Osteoblast (primary cell): ENCODE results near the gene KCNF1. TPM values are rescaled to one million over a fixed set of nuclear protein-coding genes. Genes with fewer than 3 reads are reported as not detected.

Experiments
- DNase-seq: peaks from one replicate; pipeline ENCODE4 v3.0.0; 2011; ENCODE audit warnings: low spot score, mixed read lengths; ENCODE audit not compliant: insufficient read length; ENCODE audit errors: missing footprints
- H2AFZ ChIP-seq: 2 replicates; pipeline ENCODE4 v1.6.0; 2011; ENCODE audit warnings: mild to moderate bottlenecking, low read length
- H3K27ac ChIP-seq: 2 replicates; pipeline ENCODE4 v1.5.1; 2011; ENCODE audit warnings: mild to moderate bottlenecking, low read depth, low read length, moderate library complexity
- H3K27me3 ChIP-seq: 2 replicates; pipeline ENCODE4 v1.6.0; 2012; ENCODE audit warnings: mild to moderate bottlenecking, control low read depth, inconsistent platforms, low read length, moderate library complexity; ENCODE audit not compliant: insufficient read depth
- H3K36me3 ChIP-seq: 2 replicates; pipeline ENCODE4 v1.5.1; 2011; ENCODE audit warnings: mild to moderate bottlenecking, low read length, control low read depth, moderate library complexity; ENCODE audit not compliant: insufficient read depth
- H3K4me1 ChIP-seq: 2 replicates; pipeline ENCODE4 v1.5.1; 2011; ENCODE audit warnings: mild to moderate bottlenecking, low read length, control low read depth, moderate library complexity; ENCODE audit not compliant: insufficient read depth
- H3K4me2 ChIP-seq: 2 replicates; pipeline ENCODE4 v1.6.0; 2011; ENCODE audit warnings: mild to moderate bottlenecking, low read length; ENCODE audit not compliant: insufficient read depth
- H3K4me3 ChIP-seq: fragments of 200-600 bp; sonication (generic); 3 replicates; pipeline ENCODE4 v1.5.1; 2012; ENCODE audit warnings: mild to moderate bottlenecking, low read length, inconsistent platforms; ENCODE audit not compliant: insufficient read depth
- H3K79me2 ChIP-seq: 2 replicates; pipeline ENCODE4 v1.6.0; 2012; ENCODE audit warnings: mild to moderate bottlenecking, low read length, control low read depth, inconsistent platforms; ENCODE audit not compliant: insufficient read depth
- H3K9me3 ChIP-seq: 2 replicates; pipeline ENCODE4 v1.5.1; 2011; ENCODE audit warnings: low read depth, low read length, control low read depth
- H4K20me1 ChIP-seq: 2 replicates; pipeline ENCODE4 v1.6.0; 2012; ENCODE audit warnings: mild to moderate bottlenecking, low read length, control low read depth; ENCODE audit not compliant: insufficient read depth
- CTCF ChIP-seq: IDR thresholded peaks from 2 replicates; pipeline ENCODE4 v1.5.1; 2011; ENCODE audit warnings: mild to moderate bottlenecking, low read depth, low read length, moderate library complexity; ENCODE audit errors: extremely low read depth
- total RNA-seq: library from RNA; depleted of rRNA; stranded (reverse); fragments of >200 nt; gene quantifications from 2 replicates; pipeline ENCODE4 v1.2.3, GENCODE V29; 2012

The KCNF1 gene
- total RNA-seq, 1 donor, result under 0.01 TPM

GRCh38 chr2:10935366-10935918, 23.7 kb downstream of the KCNF1 start:
- Histone ChIP-seq H3K4me2 (no peak overlapping the region), H3K9me3 (no peaks in the 10 kb centered on the region), H4K20me1 (no peaks in the 10 kb centered on the region), H3K36me3 (no peaks in the 10 kb centered on the region), H3K4me1 (peaks cover 34% of the 10 kb centered on the region), H3K27me3 (peaks cover 2% of the 10 kb centered on the region), H3K4me3 (no peak overlapping the region), H2AFZ (no peak overlapping the region), H3K27ac (peak overlapping the region; percentile 46), H3K79me2 (no peaks in the 10 kb centered on the region)
- TF ChIP-seq CTCF, result no peak
- DNase-seq, result no peak

GRCh38 chr2:10935953-10936942, 24.5 kb downstream of the KCNF1 start:
- peak; percentile 98 for DNase-seq
- Histone ChIP-seq H3K4me3 (no peak overlapping the region), H3K27ac (peak overlapping the region; percentile 72), H4K20me1 (no peaks in the 10 kb centered on the region), H3K4me2 (peak overlapping the region; percentile 13), H3K4me1 (peaks cover 27% of the 10 kb centered on the region), H3K9me3 (no peaks in the 10 kb centered on the region), H3K36me3 (no peaks in the 10 kb centered on the region), H3K79me2 (no peaks in the 10 kb centered on the region), H3K27me3 (no peaks in the 10 kb centered on the region), H2AFZ (no peak overlapping the region)
- TF ChIP-seq CTCF, result peak; percentile 12

- Histone ChIP-seq H3K4me1 (peaks cover 16% of the 10 kb centered on the region), H4K20me1 (no peaks in the 10 kb centered on the region), H3K27me3 (peaks cover 5% of the 10 kb centered on the region), H3K9me3 (no peaks in the 10 kb centered on the region), H3K4me3 (no peak overlapping the region), H3K79me2 (no peaks in the 10 kb centered on the region), H2AFZ (no peak overlapping the region), H3K27ac (no peak overlapping the region), H3K36me3 (no peaks in the 10 kb centered on the region), H3K4me2 (no peak overlapping the region)
- no peak for TF ChIP-seq CTCF
- DNase-seq, result no peak
These were observed 27.3 kb downstream of the KCNF1 start for GRCh38 chr2:10939058-10939457.

- Histone ChIP-seq H4K20me1 (no peaks in the 10 kb centered on the region), H3K4me1 (peaks cover 10% of the 10 kb centered on the region), H3K4me2 (no peak overlapping the region), H2AFZ (no peak overlapping the region), H3K79me2 (no peaks in the 10 kb centered on the region), H3K4me3 (no peak overlapping the region), H3K36me3 (no peaks in the 10 kb centered on the region), H3K27me3 (peaks cover 14% of the 10 kb centered on the region), H3K27ac (no peak overlapping the region), H3K9me3 (no peaks in the 10 kb centered on the region)
- TF ChIP-seq CTCF, result no peak
- DNase-seq, result no peak
These were observed 28.9 kb downstream of the KCNF1 start for GRCh38 chr2:10940596-10940995.
